Ishikawa (cell line): ENCODE data around the gene SLCO3A1.

Source experiments
- CEBPB ChIP-seq: IDR thresholded peaks from 2 replicates; pipeline ENCODE4 v1.6.1; 2012
- CREB1 ChIP-seq: IDR thresholded peaks from 2 replicates; pipeline ENCODE4 v1.6.1; 2012; ENCODE audit warnings: low read depth
- EGR1 ChIP-seq: IDR thresholded peaks from 2 replicates; pipeline ENCODE4 v1.6.1; 2012
- EP300 ChIP-seq: IDR thresholded peaks from 2 replicates; pipeline ENCODE4 v1.6.1; 2012; ENCODE audit warnings: borderline replicate concordance
- FOXM1 ChIP-seq: IDR thresholded peaks from 2 replicates; pipeline ENCODE4 v1.6.1; 2012; ENCODE audit warnings: low read depth, borderline replicate concordance
- NFIC ChIP-seq: IDR thresholded peaks from 2 replicates; pipeline ENCODE4 v1.6.1; 2012
- RAD21 ChIP-seq: IDR thresholded peaks from 2 replicates; pipeline ENCODE4 v1.6.1; 2012; ENCODE audit warnings: low read depth
- TAF1 ChIP-seq: IDR thresholded peaks from 2 replicates; pipeline ENCODE4 v1.6.1; 2012; ENCODE audit warnings: low read depth, mild to moderate bottlenecking
- TCF12 ChIP-seq: IDR thresholded peaks from 2 replicates; pipeline ENCODE4 v1.6.1; 2012; ENCODE audit warnings: low read depth
- TEAD4 ChIP-seq: IDR thresholded peaks from 2 replicates; pipeline ENCODE4 v1.6.1; 2012
- YY1 ChIP-seq: IDR thresholded peaks from 2 replicates; pipeline ENCODE4 v1.6.1; 2012; ENCODE audit warnings: low read depth
- ZBTB7A ChIP-seq: IDR thresholded peaks from 2 replicates; pipeline ENCODE4 v1.6.1; 2012; ENCODE audit warnings: low read depth
- TF ChIP-seq, protein P1 (sequence below): IDR thresholded peaks from 2 replicates; pipeline ENCODE4 v1.6.1; 2012; ENCODE audit warnings: low read depth, mild to moderate bottlenecking
- TF ChIP-seq, protein P2 (sequence below): IDR thresholded peaks from 2 replicates; pipeline ENCODE4 v1.6.1; 2012
- TF ChIP-seq, protein P3 (sequence below): IDR thresholded peaks from 2 replicates; pipeline ENCODE4 v1.6.1; 2012

SLCO3A1 gene

DNA sequence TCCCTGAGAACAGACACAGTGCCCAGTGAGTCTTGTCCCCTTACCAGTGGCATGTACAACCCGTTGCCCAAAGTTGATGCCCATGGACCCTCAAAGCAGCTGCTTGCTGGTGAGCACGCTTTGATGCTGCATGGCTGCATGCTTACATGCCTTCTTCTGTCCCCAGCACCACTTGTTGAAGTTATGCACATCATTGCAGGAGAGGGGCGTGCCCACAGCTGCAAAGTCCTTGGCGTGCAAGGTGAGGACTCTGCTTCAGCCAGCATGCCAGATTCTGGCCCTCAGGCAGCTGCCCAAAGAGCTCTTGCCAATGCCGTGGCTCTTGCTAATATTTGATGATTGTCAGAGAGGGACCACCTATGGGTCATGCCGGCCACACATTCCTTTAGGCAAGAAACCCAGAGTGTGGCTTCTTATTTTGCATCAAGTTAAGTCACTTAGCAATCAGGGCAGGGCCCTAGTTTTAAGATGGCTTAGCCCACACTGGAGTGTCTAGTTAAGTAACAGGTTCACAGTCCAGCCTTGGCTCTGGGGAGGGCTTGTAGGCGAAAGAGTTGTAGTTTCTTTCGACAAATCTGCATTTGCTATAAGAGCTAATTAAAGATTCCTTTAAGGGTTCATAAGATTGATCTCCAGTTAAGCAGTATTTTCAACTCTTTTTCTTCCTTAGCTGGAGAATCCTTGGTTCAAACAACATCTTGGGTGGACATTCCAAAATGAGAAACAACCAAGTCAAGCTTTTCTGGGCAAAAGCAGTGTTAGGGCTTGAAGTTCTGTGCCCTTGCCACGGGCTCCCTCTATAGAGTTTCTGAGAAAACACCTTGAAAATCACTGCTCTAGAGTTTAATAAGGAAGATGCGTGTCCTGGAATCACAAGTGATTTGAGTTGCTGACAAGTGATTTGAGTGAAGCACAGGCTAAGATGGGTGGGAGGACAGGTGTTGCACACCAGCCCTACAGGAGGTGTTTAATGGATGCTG is 128.6 kb downstream of the SLCO3A1 start:
- TF ChIP-seq TAF1 (no peak), EGR1 (no peak), YY1 (no peak), TEAD4 (no peak), NFIC (no peak), FOXM1 (no peak), ZBTB7A (no peak)
- TF ChIP-seq, protein P1, sequence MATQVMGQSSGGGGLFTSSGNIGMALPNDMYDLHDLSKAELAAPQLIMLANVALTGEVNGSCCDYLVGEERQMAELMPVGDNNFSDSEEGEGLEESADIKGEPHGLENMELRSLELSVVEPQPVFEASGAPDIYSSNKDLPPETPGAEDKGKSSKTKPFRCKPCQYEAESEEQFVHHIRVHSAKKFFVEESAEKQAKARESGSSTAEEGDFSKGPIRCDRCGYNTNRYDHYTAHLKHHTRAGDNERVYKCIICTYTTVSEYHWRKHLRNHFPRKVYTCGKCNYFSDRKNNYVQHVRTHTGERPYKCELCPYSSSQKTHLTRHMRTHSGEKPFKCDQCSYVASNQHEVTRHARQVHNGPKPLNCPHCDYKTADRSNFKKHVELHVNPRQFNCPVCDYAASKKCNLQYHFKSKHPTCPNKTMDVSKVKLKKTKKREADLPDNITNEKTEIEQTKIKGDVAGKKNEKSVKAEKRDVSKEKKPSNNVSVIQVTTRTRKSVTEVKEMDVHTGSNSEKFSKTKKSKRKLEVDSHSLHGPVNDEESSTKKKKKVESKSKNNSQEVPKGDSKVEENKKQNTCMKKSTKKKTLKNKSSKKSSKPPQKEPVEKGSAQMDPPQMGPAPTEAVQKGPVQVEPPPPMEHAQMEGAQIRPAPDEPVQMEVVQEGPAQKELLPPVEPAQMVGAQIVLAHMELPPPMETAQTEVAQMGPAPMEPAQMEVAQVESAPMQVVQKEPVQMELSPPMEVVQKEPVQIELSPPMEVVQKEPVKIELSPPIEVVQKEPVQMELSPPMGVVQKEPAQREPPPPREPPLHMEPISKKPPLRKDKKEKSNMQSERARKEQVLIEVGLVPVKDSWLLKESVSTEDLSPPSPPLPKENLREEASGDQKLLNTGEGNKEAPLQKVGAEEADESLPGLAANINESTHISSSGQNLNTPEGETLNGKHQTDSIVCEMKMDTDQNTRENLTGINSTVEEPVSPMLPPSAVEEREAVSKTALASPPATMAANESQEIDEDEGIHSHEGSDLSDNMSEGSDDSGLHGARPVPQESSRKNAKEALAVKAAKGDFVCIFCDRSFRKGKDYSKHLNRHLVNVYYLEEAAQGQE = no peak
- TF ChIP-seq, protein P2, sequence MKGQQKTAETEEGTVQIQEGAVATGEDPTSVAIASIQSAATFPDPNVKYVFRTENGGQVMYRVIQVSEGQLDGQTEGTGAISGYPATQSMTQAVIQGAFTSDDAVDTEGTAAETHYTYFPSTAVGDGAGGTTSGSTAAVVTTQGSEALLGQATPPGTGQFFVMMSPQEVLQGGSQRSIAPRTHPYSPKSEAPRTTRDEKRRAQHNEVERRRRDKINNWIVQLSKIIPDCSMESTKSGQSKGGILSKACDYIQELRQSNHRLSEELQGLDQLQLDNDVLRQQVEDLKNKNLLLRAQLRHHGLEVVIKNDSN = no peak
- TF ChIP-seq, protein P3, sequence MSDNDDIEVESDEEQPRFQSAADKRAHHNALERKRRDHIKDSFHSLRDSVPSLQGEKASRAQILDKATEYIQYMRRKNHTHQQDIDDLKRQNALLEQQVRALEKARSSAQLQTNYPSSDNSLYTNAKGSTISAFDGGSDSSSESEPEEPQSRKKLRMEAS = no peak

DNA sequence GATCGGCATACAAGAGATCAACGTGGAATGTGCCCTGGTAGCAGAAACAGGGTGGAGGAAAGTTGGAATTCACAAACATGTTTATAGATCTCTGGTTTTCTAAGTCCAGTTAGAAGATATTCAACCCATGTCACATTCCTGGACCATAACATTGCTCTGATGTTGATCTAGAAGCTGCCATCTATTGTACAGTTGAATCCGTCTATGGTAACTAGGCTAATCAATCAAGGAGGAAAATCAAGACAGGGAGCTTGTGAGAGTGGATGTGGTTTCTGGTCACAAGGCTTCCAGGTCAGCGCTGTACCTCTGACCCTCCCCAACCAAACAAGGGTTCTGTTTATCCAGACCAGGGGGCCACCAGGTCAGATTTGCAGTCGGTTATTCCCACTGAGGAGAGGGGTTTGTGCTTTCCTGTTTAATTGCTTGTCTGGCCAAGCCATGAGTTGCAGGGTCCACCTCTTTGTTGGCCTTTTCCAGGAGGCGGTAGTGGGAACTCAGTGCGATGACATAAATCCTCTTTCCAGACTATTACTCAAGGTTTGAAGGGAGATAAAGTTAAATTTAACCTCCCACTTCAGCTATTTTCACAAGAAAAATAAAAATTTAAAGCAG is 130.3 kb downstream of the SLCO3A1 start:
- no peak for TF ChIP-seq TEAD4
- TF ChIP-seq, protein P1 = no peak
- TF ChIP-seq EGR1 = no peak
- TF ChIP-seq NFIC = no peak
- no peak for TF ChIP-seq RAD21
- no peak for TF ChIP-seq TAF1

DNA sequence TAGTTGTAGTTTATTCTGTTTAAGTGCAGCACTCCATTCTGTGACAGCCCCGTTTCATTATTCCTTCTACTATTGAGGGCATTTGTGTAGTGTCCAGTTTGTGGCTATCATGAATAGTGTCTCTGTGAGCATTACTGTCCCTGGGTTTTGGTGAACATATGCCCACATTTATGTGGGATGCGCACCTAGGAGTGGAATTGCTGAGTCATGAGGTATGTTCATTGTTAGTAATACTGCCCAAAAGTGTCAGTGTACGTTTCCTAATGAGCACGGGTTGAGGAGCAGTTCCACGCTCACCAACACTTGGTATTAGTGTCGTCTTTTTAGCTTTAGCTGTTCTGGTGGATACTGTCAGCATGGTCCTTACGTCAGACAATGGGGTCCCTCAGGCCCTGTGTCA is 131.8 kb downstream of the SLCO3A1 start:
- TF ChIP-seq, protein P2 = no peak
- TF ChIP-seq, protein P3 = no peak
- TF ChIP-seq FOXM1 (no peak), EP300 (no peak), YY1 (no peak), RAD21 (no peak), CREB1 (no peak), ZBTB7A (no peak), TEAD4 (no peak), TCF12 (no peak), TAF1 (no peak), NFIC (no peak)

DNA sequence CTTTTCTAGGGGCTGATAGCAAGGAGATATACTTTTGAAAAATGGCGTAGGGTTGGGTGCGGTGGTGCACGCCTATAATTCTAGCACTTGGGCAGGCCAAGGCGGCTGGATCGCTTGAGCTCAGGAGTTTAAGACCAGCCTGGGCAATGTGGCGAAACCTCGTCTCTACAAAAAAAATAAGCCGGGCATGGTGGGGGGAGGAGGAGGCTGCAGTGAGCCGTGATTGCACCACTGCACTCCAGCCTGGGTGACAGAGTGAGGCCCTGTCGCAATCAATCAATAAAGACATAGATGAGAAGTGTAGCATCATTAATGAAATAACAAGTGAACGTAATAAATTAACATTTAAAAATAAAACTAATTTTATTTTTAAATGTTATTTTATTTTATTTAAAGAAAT is 134.6 kb downstream of the SLCO3A1 start:
- TF ChIP-seq, protein P2 = no peak
- TF ChIP-seq, protein P1 = no peak
- TF ChIP-seq TEAD4 = no peak
- no peak for TF ChIP-seq NFIC
- no peak for TF ChIP-seq CEBPB
- TF ChIP-seq EP300 = no peak
- no peak for TF ChIP-seq ZBTB7A
- no peak for TF ChIP-seq TCF12
- TF ChIP-seq, protein P3 = no peak
- TF ChIP-seq TAF1 = no peak
- TF ChIP-seq YY1 = no peak
- TF ChIP-seq CREB1 = no peak
- no peak for TF ChIP-seq EGR1
